Measurements from ENCODE around the gene RIPOR3. TPM values are rescaled to one million over a fixed set of nuclear protein-coding genes. Genes with fewer than 3 reads are reported as not detected.
A peak's percentile ranks its signal among the peaks of the same experiment; 100 is the strongest.

RIPOR3 gene
- total RNA-seq, 4 donors from 2014 or later: 8.2 to 51.2 (median 20.5) TPM

- Histone ChIP-seq H3K36me3 (no peaks in the 10 kb centered on the region), H3K4me3 (peak overlapping the region; percentile 23 to 55 (median 36)), H3K4me1 (peaks cover 0 to 31% (median 0%) of the 10 kb centered on the region in 4 donors), H3K27ac (peak overlapping the region; percentile 40 to 81 (median 62)), H3K27me3 (peaks cover 0 to 10% of the 10 kb centered on the region in 2 donors), H3K9me3 (no peaks in the 10 kb centered on the region)
- peak in 2 of 3 donors; percentile 62 to 64 for DNase-seq
- TF ChIP-seq CTCF (IDR thresholded peaks at IDR 0.05) (no peak), POLR2A (IDR thresholded peaks at IDR 0.05) (no peak)
These were observed 1.3 kb downstream of the RIPOR3 start for GRCh38 chr20:50689864-50690649.

- TF ChIP-seq CTCF (IDR thresholded peaks at IDR 0.05): no peak
- no peak for TF ChIP-seq POLR2A (IDR thresholded peaks at IDR 0.05)
- no peak overlapping the region for H3K27ac ChIP-seq
- no peaks in the 10 kb centered on the region for H3K9me3 ChIP-seq
- no peak overlapping the region for H3K4me3 ChIP-seq
- no peak for DNase-seq
- peaks cover 0 to 10% of the 10 kb centered on the region in 2 donors for H3K27me3 ChIP-seq
- no peaks in the 10 kb centered on the region for H3K36me3 ChIP-seq
- peaks cover 0 to 31% (median 0%) of the 10 kb centered on the region in 4 donors for H3K4me1 ChIP-seq
These were observed 2.9 kb downstream of the RIPOR3 start for GRCh38 chr20:50688256-50688975.

- H3K27ac ChIP-seq: no peak overlapping the region
- peaks cover 0 to 10% of the 10 kb centered on the region in 2 donors for H3K27me3 ChIP-seq
- H3K36me3 ChIP-seq: no peaks in the 10 kb centered on the region
- no peak for DNase-seq
- H3K4me1 ChIP-seq: peaks cover 0 to 27% (median 0%) of the 10 kb centered on the region in 4 donors
- no peak for TF ChIP-seq POLR2A (IDR thresholded peaks at IDR 0.05)
- no peak for TF ChIP-seq CTCF (IDR thresholded peaks at IDR 0.05)
- no peak overlapping the region for H3K4me3 ChIP-seq
- H3K9me3 ChIP-seq: no peaks in the 10 kb centered on the region
These were observed 4.5 kb downstream of the RIPOR3 start for GRCh38 chr20:50686821-50687220.

- DNase-seq: no peak
- H3K27ac ChIP-seq: no peak overlapping the region
- H3K4me3 ChIP-seq: no peak overlapping the region
- no peaks in the 10 kb centered on the region for H3K9me3 ChIP-seq
- no peak for TF ChIP-seq POLR2A (IDR thresholded peaks at IDR 0.05)
- TF ChIP-seq CTCF (IDR thresholded peaks at IDR 0.05): no peak
- peaks cover 0 to 19% (median 0%) of the 10 kb centered on the region in 4 donors for H3K4me1 ChIP-seq
- H3K27me3 ChIP-seq: no peaks in the 10 kb centered on the region
- H3K36me3 ChIP-seq: no peaks in the 10 kb centered on the region
These were observed 7.8 kb downstream of the RIPOR3 start for GRCh38 chr20:50683570-50683969.

GRCh38 chr20:50682947-50683530 is 8.3 kb downstream of the RIPOR3 start:
- no peaks in the 10 kb centered on the region for H3K27me3 ChIP-seq
- no peak overlapping the region for H3K4me3 ChIP-seq
- H3K4me1 ChIP-seq: peaks cover 0 to 23% (median 0%) of the 10 kb centered on the region in 4 donors
- no peaks in the 10 kb centered on the region for H3K36me3 ChIP-seq
- TF ChIP-seq POLR2A (IDR thresholded peaks at IDR 0.05): no peak
- TF ChIP-seq CTCF (IDR thresholded peaks at IDR 0.05): no peak
- H3K27ac ChIP-seq: peak overlapping the region in 2 of 4 donors; percentile 66 to 71
- no peaks in the 10 kb centered on the region for H3K9me3 ChIP-seq
- DNase-seq: peak in 1 of 3 donors; percentile 62
